GM21737 (cell line): ENCODE measurements around the gene RHOD.

Source experiments
- ATAC-seq: cut with Tn5 transposase; IDR thresholded peaks from one replicate; pipeline ENCODE4 v1.9.1; 2021; ENCODE audit warnings: mild to moderate bottlenecking, moderate library complexity; ENCODE audit not compliant: unreplicated experiment

Gene RHOD

DNA sequence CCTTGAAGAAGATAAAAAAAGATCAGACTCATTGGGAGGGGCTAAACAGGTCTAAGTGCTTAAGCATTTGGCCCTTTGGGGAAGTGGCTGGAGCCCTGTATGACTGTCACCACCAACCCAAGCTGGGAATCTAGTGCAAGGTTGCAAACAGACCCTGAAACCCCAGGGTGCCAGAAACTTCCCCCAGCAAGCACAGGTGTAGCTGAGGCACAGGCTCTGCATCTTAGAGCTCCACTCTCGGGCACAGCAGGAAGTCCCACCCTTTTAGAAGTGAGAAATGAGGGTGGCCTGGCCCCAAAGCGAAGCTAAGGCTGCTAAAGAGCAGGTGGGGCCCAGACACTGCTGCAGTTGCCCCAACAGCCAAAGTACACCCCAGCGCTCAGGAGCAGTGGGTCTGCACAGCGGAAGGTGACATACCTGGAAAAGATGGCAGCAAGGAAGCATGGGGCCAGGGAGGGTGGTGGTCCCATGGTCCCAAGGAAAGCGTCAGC is 56.6 kb downstream of the RHOD start:
- ATAC-seq, result peak; percentile 39

- ATAC-seq, result no peak
Observed at GRCh38 chr11:67114275-67114896, 57.7 kb downstream of the RHOD start.

DNA sequence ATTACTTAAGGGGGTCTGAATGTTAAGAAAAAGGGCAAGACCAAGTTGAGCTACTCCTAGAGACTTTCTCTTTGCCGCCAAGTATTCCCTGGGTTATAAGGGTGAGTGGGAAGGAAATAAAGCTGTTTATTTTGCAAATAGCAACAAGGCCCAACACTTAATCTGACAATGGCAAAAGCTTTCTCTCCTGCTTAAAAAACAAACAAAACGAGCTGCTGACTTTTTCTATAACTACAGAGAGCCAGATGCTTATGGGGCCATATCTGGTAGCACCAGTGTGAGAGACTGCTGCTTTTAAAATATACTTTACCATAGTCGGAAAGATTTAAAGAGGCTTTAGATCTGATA is 60.1 kb downstream of the RHOD start:
- no peak for ATAC-seq

GRCh38 chr11:67117176-67117575 is 60.5 kb downstream of the RHOD start:
- ATAC-seq, result no peak

- peak; percentile 6 for ATAC-seq
Observed at GRCh38 chr11:67117672-67118180, 61.1 kb downstream of the RHOD start.

- peak; percentile 10 for ATAC-seq
Observed at GRCh38 chr11:67118181-67118766, 61.6 kb downstream of the RHOD start.

DNA sequence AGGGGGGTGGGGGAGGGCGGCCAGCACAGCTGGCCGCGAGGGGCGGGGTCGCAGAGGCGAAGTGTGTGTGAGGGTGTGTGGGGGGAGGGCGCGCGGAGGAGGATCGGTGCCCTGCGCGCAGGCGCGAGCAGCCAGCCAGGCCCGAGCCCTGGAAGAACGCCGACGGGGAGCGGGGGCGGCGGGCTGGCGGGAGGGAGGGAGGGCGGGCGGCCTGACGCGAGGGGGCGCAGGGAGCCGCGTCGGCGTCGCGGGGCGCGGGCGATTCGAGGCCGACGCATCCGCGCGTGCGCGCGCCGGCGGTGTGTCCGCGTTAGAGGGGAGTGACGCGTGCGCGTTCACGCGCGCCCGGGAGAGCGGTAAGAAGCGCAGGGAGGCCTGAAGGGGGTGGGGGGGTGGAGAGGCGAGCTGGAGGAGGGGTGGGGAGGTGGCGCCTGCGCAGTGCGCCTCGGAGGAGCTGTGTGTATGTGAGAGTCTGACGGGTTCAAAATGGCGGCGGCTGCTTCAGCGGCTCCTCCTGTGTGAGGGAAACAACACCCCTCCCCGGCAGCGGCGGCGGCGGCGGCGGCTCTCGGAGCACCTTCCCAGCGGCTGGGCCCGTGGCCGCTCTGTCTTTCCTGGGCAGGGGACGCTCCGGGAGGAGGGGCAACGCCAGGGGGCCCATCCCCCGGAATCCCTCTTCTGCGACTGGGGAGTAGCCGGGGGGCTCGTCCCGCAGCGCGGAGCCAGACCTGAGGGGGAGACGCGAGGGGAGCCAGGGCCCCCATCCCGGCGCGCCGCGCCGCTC is 62.3 kb downstream of the RHOD start, which contains the start of gene KDM2A:
Gene KDM2A, plus strand, starts transcription at position 463 of the 784 bp plus-strand sequence. CDS start 2,054 bp downstream, outside the sequence.
- ATAC-seq, result peak; percentile 67

DNA sequence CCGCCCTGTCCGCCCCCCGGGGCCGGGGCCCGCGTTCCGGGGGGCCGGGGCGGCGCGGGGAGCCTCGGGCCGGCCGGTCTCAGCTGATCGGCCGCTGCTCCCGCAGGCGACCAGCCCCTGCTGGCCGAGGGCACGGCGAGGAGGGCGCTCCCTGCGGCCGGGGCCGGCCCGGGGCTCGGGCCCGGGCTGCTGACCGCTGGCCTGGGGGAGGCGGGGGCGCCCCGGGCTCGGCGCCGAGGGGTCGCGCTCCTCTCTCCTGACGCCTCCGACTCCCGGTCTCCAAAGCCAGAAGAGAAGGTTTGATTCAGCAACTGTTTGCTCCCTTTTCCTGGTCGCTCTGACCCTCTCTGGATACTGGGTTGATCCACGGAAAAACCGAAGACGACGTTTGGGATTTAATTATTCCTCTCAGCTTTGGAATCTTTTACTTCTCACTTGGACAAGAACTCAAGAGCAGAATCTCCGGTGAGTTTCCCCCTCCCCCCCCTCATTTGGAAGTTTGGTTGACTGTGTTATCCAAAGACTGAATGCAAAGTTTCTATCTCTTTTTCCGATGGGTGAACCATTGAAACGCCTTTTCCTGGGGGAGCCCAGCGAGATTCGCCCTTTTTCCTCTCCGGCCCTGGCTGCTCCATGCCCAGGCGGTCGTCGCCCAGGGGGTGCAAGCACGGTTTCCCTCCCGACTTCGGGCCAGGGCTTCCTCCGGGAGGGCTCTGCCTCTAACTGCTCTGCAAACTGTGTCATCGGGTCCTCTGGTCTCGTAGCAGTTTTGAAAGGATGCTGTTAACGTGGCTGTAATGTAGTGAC is 63.1 kb downstream of the RHOD start:
- peak; percentile 6 for ATAC-seq

- ATAC-seq, result no peak
Observed at GRCh38 chr11:67120456-67120855, 63.8 kb downstream of the RHOD start.

- no peak for ATAC-seq
Observed at GRCh38 chr11:67120881-67121710, 64.4 kb downstream of the RHOD start.
